Measurements from ENCODE around the gene TRMT11.
"Not testable (repeated sequence)": the region's sequence is repeated elsewhere in the genome, so short reads cannot be mapped to it uniquely, and the experiment has no call there.

TRMT11 gene

GRCh38 chr6:126038234-126038633 is 51.9 kb downstream of the TRMT11 start:
- no peak overlapping the region for H3K4me3 ChIP-seq (ENCODE audit: low read length)
- no peak for TF ChIP-seq ZNF274 (IDR thresholded peaks at IDR 0.05; ENCODE audit: low read depth, low read length)

GRCh38 chr6:126039284-126039683 is 52.9 kb downstream of the TRMT11 start:
- no peak for TF ChIP-seq ZNF274 (IDR thresholded peaks at IDR 0.05; ENCODE audit: low read depth, low read length)
- no peak overlapping the region for H3K4me3 ChIP-seq (ENCODE audit: low read length)

DNA sequence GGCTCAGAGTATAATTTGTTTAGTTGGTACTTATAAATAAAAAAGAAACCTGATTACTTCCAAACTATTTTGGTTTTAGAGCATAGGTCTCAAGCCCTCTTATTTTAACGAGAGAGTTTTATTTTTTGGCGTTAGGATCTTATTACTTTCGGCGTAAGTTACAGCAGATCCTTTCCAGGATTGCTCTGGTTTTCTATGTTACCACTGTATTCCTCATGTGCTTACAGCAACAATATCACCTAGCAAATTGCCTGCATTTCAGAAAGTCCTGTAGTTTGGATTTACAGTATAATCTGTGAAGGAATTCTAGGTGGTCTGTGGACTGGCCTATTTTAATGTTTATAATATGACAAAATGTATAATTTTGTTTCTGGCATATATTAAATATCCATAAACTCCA is 54.1 kb downstream of the TRMT11 start:
- no peak overlapping the region for H3K4me3 ChIP-seq (ENCODE audit: low read length)
- no peak for TF ChIP-seq ZNF274 (IDR thresholded peaks at IDR 0.05; ENCODE audit: low read depth, low read length)

DNA sequence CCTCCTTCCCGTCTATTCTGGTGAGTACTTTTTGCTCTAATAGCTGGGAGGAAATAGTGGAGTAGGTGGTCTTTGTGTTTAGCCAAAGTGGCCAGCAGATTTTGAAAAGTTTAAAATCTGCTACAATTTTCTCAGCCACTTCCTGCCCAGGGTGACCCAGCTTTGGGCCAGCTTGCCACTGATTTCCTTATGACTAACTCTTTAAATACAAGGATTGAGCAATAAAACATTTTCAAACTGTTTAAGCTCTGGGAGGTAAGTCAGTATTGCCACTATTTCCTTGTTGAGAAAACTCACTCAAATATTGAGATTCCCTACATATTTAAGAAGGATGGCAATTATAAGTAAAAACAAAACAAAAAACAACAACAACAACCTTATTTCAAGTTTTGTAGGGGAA is 54.5 kb downstream of the TRMT11 start:
- no peak overlapping the region for H3K4me3 ChIP-seq (ENCODE audit: low read length)
- no peak for TF ChIP-seq ZNF274 (IDR thresholded peaks at IDR 0.05; ENCODE audit: low read depth, low read length)

GRCh38 chr6:126041516-126041915 is 55.2 kb downstream of the TRMT11 start:
- H3K4me3 ChIP-seq (ENCODE audit: low read length) = no peak overlapping the region
- no peak for TF ChIP-seq ZNF274 (IDR thresholded peaks at IDR 0.05; ENCODE audit: low read depth, low read length)

- TF ChIP-seq ZNF274 (IDR thresholded peaks at IDR 0.05; ENCODE audit: low read depth, low read length) = no peak
- no peak overlapping the region for H3K4me3 ChIP-seq (ENCODE audit: low read length)
Measured at GRCh38 chr6:126042001-126042419, 55.7 kb downstream of the TRMT11 start.

GRCh38 chr6:126047648-126048047 is 61.3 kb downstream of the TRMT11 start:
- H3K4me3 ChIP-seq (ENCODE audit: low read length) = no peak overlapping the region
- no peak for TF ChIP-seq ZNF274 (IDR thresholded peaks at IDR 0.05; ENCODE audit: low read depth, low read length)

DNA sequence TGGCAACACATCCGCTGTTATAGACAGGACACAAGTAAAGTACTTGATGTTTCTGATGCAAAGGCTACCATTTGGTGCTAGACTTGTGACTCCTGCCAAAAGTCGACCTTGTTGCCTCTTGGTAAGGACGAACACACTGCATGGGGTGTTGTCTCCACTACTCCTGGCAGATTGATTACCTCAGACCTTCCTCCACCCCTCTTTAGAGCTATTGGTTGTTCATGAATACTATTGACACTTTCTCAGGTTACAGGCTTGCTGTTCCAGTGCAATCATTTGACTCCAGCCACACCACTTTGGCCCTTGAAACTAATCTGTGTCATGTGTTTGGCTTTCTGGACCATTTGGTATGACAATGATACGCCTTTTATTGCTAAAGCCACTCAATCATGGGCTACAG is 62.3 kb downstream of the TRMT11 start:
- no peak overlapping the region for H3K4me3 ChIP-seq (ENCODE audit: low read length)
- no peak for TF ChIP-seq ZNF274 (IDR thresholded peaks at IDR 0.05; ENCODE audit: low read depth, low read length)

DNA sequence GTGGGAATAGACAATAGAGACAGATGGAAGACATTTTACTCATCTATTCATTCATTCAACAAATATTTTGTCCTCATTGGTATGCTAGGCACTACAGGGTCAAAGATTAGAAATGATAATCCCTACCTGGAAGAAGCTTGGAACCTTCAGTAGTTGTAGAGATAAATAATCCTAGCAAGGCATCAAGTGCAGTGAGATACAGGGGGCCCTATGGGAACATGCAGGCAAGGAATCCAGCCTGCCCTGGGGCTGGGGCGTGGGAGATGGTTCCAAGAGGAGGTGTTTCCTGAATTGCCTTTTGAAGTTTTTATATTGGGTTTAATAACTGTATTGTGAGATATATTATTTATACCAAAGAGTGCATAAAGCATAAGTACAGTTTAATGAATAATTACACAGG is 64.5 kb downstream of the TRMT11 start:
- no peak overlapping the region for H3K4me3 ChIP-seq (ENCODE audit: low read length)
- TF ChIP-seq ZNF274 (IDR thresholded peaks at IDR 0.05; ENCODE audit: low read depth, low read length) = no peak

DNA sequence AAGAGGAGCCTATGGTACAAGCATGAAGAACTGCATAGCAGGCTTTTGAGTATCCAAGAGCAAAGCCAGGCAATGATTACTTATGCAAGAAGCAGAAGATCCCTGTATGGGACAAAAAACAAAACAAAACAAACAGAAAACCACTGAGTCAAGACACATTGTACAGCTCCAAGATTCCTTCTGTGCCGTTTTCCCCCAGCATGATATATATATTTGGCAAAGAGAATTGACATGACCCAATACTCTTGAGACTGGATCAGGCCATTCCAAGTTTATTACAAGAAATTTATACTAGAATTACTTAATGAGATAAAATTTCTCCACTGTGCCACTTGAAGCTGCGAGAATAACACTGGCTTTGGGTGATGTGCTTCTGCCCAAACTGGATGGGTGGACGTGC is 65.5 kb downstream of the TRMT11 start:
- H3K4me3 ChIP-seq (ENCODE audit: low read length) = no peak overlapping the region
- TF ChIP-seq ZNF274 (IDR thresholded peaks at IDR 0.05; ENCODE audit: low read depth, low read length) = no peak

DNA sequence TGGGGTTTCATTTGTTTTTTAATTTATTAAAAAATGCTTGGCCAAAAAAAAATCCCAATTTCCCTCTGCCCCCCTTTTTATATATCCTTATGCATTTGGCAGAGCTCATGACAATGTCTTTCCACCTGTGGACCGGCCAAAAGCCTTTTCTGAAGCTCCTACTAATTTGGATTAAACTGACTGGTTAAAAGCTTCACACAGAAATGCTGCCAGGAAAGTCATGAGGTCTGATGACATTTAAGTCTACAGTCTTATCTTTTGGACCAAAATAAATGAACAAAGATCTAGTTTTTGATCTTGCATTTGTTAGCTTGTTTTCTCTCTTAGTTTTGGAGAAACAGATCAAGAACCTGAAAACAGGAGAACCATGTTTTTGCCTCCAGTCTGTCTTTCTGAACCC is 66.1 kb downstream of the TRMT11 start:
- no peak for TF ChIP-seq ZNF274 (IDR thresholded peaks at IDR 0.05; ENCODE audit: low read depth, low read length)
- H3K4me3 ChIP-seq (ENCODE audit: low read length) = no peak overlapping the region

DNA sequence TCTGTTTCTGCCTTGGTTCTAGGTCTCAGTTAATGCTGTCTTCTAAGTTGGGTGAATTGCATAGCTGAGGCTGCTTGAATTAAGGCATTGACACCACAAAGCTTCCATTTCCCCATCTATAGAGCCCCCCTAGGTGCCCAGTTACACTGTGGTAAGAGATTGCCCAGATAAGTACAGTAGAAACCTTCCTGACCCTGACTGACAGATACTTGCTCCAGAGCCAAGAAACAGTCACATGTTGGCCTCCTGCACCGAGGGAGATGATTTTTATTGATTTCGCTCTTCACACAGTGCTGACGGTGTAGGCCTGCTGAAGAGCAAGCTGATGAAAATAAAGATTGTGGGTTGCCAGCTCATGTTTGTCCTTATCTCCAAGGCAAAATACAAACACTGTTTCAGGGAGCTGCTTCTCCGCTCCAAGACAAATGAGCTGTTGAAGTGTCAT is 67.9 kb downstream of the TRMT11 start:
- no peak for TF ChIP-seq ZNF274 (IDR thresholded peaks at IDR 0.05; ENCODE audit: low read depth, low read length)
- no peak overlapping the region for H3K4me3 ChIP-seq (ENCODE audit: low read length)

- no peak overlapping the region for H3K4me3 ChIP-seq (ENCODE audit: low read length)
- no peak for TF ChIP-seq ZNF274 (IDR thresholded peaks at IDR 0.05; ENCODE audit: low read depth, low read length)
Measured at GRCh38 chr6:126054802-126055201, 68.5 kb downstream of the TRMT11 start.

GRCh38 chr6:126055449-126055848 is 69.1 kb downstream of the TRMT11 start:
- no peak overlapping the region for H3K4me3 ChIP-seq (ENCODE audit: low read length)
- no peak for TF ChIP-seq ZNF274 (IDR thresholded peaks at IDR 0.05; ENCODE audit: low read depth, low read length)

DNA sequence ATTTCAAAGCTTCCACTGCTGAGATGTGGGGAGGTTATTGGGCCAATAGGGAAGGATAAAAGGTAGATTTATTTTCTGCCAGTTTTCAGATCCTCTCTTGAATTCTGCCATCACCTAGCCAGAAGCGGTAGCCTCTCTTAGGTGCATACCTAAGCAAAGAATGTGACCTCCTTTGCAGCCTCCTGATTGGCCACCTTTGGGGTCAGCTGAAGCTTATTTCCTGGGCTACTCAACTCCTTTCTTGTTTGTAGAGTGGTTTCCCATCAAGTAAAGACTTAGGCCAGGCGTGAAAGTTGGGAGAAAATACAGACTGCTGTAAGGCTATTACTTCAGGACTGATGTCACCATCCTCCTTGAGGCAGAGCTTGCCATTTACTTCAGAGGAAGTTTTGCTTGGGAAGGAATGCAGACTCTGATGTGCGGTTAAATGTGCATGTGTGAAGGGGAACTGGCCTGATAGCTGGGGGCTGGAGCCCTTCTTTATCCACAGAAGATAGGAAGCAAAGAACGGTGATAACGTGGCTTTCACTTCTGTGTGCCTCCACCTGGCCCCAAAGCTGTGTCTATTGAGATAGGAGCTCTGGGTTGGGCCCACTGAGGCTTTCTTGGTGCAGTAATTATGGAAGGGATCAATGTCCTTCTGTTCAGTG is 70.1 kb downstream of the TRMT11 start:
- no peak overlapping the region for H3K4me3 ChIP-seq (ENCODE audit: low read length)
- TF ChIP-seq ZNF274 (IDR thresholded peaks at IDR 0.05; ENCODE audit: low read depth, low read length) = no peak

DNA sequence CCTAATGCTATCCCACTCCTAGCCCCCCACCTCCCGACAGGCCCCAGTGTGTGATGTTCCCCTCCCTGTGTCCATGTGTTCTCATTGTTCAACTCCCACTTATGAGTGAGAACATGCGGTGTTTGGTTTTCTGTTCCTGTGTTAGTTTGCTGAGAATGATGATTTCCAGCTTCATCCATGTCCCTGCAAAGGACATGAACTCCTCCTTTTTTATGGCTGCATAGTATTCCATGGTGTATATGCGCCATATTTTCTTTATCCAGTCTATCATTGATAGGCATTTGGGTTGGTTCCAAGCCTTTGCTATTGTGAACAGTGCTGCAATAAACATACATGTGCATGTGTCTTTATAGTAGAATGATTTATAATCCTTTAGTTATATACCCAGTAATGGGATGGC is 71.7 kb downstream of the TRMT11 start:
- H3K4me3 ChIP-seq (ENCODE audit: low read length) = not testable (repeated sequence)

Measured in GM08714 (cell line).